Activated CD4-positive, CD25-positive, alpha-beta regulatory T cell treated with anti-CD3 and anti-CD28 coated beads, Interleukin-2, amount 50 U/mL, for 16 hours (primary cell): ENCODE results near the gene BAG5.

Source experiments
- DNase-seq: peaks from one replicate; pipeline ENCODE4 v3.0.0-alpha.2; 2020; ENCODE audit warnings: low read depth, low spot score

Gene BAG5

DNA sequence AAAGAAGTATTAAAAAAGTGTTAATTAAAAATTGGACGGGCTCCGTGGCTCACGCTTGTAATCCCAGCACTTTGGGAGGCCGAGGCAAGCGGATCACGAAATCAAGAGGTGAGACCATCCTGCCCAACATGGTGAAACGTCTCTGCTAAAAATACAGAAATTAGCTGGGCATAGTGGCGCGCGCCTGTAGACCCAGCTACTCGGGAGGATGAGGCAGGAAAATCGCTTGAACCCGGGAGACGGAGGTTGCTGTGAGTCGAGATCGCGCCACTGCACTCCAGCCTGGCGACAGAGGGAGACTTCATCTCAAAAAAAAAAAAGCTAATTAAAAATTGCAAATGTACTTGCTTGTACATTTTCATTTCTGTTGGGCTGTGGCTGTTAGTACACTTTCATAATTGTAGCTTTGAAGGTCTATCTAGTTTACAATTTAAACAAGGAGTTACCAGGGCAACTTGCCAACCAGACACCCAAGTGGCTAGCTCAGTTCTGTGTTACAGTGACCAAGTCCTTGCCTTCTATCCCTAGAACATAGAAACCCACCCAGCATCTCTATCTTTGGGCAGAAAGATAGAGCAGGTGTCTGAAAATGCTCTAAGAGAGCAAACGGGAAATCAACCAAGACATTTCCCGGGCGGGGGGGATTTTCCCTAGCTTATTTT, 1.5 kb upstream of the BAG5 start:
- no peak for DNase-seq

DNA sequence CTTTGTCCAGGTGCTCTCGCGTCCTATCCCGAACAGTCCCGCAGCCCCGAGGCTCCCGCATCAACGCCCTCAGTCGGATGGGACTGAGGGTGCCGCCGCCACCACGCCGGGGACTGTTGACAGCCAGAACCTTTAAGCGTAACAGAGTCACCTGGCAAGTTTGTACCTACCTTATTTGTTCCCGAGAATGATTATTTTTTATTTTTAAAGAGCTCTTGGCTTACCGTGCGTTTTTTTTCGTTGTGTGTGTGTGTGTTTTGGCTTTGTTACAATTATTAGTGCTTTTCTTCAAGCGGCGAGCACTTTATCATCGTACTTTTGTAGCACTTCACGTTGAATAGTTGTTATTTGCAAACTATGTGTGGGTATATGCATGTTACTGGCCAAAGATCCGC, 766 bp upstream of the BAG5 start:
- no peak for DNase-seq

DNA sequence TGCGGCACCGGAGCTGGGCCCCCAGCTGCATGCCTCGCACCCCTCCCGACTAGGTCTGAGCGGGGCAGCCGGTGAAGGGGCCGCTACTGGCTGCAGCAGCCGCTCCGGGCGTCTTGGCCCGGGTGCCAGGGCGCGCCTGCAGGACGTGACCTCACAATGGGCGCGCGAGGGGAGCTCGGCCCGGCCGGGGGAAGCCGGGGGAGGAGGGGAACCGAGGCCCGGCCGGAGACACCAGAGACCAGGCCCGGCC, 353 bp downstream of the BAG5 start:
- DNase-seq = no peak

DNA sequence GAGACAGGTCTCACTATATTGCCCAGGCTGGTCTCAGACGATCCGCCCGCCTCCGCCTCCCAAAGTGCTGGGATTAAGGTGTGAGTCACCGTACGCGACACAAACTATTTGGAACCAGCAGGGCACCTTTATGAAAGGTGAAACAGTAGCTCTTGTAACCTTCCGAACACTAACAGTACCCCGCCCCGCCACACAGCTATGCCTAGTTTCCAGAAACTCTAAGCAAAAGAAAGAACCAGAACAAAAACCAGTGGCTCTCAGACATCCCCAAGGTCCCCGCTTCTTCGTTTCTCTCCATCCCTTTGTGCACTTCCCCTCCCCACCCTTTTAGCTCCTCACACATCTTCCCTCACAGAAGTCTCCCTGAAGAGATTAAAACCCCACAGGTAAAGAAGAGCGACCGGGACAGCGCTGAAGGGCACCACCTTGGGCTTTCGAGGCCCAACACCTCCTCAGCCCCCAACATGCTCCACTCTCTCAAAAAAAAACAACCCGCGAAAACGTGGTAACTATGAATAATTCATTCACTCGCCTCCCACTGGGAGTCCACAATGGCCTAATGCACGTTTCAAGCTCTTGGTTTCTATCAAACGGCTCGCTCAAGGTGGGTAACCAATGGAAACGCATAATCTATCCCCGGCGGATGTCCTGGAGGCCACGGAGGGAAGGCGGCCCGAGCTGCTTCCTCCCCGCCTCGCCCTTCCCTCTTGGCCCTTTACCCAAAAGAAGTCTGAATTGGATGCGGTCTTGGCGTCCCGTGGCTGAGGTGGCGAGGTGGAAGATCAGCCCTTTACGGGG, 877 bp downstream of the BAG5 start:
- DNase-seq = no peak

DNA sequence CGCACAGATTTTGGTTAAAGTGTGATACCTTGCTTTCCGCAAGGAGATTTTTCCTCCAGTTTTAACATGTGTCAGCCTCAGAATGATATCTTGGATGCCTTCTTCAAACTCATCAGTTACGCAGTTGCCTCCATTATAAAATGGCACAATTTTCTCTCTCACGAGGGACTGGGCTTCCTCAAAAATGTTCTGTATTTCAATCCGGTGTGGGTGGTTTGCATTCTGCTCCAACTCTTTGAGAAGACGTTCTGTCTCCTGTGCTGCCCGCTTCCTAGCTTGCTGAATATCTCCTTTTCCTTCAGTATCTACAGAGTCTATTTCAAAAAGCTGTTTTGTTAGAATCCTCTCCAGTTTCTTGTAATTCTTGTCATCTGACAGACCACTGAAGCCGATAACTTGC, 1.8 kb downstream of the BAG5 start:
- DNase-seq = no peak

DNA sequence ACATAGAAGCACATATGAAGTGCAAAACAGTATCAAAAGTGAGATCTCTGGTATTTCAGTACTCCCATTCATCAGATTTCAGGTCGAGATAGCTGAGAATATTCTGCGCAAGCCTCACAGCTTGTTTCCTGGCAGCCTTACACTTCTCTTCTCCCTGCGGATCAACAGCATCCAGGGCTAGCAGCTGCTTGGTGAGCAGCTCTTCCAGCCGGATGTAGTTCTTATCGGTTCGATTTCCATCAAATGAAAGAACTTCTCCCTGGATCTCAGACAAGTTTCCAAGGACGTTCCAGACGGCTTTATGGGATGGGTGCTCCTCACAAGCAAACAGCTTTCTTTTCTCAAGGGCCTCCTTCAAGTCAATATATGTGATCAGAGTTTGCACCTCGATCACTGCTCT, 2.7 kb downstream of the BAG5 start:
- DNase-seq = no peak

DNA sequence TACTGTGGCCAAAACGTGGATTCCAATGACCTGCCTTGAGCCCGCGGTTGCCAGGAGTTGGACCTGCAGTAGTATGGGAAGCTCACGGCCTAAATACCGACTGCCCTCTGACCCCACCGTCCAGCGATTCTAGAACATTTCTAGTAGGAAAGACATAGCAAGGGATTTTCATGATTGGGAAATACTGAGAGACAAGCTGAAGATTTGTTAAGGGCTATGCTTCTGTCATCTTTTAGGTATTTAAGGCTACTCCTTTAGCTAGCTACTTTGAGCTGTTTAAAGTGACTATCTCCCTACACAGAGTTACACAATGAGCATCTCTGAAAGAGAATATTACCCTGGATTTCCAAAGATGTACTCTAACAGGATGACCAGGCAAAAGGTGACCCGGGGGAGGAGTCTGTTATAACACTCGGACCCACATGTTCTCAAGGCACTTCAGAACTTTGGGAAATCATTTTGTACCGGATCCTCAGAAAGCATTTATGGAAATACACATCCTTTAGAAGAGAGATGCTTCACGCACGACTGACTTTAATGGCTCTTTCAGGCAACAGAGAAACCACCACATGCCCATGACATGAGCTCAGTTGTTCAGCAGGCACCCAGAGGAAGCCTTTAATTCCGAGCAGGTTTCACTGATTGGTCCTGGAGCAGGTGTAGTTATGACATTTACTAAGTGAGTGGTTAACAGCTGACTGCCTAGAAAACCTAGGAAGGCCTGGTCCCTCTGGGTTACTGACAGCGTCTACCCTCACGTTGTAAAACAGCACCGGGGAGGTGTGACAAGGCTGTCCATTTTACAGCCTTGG, 4.2 kb downstream of the BAG5 start:
- no peak for DNase-seq

DNA sequence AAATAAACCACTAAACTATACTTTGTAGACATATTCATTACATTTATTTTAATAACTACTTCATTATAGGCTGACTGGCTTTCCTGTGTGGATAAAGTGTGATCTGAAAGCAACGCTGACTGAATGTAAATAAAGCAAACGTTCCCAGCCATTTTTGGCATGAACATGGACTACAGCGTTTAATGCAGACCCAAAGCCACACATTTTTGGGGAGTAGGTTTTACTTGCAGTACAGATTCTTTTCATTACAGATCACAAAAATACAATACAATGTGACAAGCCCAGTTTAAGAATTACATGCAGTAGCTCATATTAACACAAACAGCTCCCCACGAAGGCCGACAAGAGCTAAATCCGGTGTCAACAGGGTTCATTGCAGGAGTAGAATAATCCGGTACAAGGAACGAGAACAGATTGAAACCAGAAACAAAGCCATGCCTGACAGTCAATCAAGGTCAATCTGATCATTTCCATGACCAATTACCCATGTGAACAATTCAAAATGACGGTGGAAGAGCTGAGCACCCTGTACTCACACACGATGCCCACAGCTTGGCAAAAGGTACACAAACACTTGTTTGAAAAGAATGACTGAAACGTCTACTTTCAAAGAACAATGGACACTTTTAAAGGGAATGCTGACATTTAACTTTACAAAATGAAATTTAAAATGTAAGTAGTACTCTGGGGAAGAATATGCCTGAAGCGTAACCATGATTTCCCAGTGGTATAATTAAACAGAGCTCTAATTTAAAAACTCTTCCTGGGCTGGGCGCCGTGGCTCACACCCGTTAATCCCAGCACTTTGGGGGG, 5.3 kb downstream of the BAG5 start:
- DNase-seq = no peak

DNA sequence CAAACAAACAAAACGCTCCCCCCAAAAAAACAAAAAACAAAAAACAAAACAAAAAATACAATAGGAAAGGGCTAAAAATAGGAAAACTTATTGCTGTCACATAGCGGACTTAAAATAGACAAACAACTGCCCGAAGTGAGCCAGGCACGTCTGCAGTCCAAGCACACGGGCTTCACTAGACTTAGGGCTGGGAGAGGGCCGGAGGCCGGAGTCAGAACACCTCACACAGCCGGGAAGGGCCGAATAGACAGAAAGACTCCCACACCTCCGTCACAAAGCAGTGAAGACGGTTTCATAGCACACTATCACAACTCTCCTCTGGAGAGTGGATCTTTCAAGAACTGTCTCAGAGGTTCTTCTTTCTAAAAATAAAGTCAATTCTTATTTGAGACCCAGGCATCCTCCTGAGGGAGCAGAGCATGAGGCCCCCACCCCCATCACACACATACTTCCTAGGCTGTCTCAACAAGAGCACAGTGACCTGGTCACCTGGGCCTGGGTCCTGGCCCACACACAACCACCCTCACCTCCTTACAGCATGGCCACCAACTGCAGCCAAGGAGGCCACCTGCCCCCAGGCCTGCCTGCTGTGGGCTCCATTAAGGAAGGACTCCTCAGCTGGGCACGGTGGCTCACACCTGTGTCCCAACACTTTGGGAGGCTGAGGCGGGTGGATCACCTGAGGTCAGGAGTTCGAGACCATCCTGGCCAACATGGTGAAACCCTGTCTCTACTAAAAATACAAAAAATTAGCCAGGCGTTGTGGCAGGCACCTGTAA, 6.7 kb downstream of the BAG5 start:
- no peak for DNase-seq

DNA sequence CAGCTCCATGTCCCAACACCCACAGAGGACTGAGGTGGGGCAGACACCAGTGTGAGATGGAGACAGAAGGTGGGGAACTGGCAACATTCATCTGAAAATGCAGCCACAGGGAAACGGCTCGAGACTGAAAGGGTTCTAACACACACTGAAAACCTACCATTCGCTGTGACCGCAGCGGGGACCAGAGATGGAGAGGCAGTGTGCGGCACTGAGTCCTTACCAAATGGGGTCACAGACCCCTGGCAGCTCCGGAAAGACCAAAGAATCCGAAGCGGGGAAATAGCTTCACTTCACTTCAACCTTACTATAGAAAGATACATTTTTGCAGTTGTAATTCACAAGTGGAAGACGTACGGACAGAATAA, 9.6 kb downstream of the BAG5 start:
- DNase-seq = no peak

DNA sequence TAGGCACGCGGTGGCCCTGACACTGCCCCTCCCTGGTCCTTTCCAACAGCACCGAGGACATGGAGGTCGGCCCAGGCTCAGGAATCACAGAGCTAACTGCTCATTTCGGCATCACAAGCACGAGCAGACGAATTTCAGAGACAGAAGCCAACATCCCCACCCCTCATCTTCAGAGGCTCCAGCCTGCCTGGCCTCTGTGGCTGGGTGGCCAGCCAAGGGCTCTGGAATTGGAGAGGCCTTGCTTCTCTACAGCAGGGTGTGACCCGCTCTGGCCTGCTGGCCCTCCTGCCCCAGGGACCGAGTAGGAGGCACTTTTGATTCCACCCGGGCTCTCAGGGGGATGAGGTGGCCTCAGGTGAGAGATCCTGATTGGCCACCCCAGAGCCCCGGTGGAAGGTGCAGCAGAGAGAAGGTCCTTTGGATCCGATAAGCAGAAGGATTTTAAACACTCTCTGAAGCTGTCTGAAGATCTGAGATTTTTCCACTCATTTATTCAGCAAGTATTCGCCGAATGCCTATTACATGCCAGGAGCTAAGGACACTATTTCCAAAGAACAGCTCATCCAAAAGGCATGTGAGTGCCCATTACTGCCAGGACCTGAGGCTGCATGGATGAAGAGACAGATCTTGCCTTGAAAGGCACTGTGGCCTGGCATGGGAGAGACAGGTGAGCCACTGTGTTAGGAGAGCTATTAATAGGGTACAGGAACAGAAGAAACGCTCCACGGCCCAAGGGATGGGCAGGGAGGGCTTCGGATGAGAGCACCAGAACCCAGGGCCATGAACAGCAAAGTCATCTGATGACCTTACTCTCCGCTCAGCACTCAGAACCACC, 10.2 kb downstream of the BAG5 start:
- no peak for DNase-seq

DNA sequence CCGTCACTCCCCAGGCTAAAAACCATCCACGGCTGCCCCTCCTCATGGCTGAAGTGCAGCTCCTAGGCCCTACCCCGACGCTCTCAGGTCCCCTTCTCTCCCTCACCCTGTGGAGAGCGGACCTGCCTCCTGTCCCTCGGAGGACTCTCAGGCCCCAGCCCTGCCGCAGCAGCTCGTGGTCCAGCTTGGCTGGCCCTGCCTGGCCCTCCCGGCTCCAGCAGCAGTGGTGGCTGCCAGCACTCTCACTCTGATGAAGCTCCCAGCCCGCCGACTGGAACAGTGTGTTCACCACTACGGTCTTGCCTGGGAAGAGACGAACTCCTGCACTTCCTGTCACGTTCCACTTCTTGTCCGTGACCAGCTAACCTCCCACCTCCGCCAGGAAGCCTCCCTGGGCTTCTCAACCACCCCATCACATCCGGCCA, 11.1 kb downstream of the BAG5 start:
- no peak for DNase-seq

DNA sequence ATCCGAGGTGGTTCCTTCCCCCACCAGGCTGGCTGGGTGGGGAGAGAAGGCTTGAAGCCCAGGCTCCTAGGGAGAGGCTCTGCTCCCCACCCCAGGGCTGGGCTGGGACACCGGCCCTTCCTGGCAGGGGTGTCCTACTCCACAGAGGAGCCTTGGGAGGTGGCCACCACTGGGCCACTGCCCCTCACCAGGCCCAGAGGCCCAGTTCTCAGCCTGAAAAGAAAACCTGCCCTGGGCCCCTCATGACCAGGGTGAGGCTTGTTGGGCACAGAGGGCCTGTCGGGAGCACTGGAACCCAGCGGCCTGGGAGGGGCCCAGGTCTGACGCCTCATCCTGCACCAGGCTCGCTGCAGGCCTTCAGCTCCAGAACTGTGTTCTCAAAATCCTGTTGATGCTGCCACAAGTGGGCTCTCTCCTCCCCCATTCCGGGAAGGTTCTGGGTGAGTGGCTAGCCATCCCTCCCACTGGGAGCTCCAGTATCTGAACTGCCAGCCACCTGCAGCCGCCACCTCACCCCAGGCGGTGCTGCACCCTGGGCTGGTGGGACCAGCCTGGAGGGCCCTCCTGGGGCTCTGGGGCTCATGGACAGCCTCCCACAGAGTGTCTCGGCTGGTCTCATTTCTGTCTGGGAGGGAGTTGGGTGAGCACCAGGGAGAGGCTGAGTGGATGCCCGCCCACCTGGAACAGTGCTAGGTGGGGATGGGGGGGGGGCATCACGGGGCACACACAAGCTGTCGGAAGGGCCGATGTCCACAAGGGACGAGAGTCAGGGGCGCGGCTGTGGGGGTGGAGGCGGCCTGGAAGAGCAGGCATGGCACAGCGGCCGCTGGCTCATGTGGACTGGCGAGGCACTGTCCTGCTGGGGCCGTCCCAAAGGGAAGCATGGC, 11.8 kb downstream of the BAG5 start:
- DNase-seq = no peak

DNA sequence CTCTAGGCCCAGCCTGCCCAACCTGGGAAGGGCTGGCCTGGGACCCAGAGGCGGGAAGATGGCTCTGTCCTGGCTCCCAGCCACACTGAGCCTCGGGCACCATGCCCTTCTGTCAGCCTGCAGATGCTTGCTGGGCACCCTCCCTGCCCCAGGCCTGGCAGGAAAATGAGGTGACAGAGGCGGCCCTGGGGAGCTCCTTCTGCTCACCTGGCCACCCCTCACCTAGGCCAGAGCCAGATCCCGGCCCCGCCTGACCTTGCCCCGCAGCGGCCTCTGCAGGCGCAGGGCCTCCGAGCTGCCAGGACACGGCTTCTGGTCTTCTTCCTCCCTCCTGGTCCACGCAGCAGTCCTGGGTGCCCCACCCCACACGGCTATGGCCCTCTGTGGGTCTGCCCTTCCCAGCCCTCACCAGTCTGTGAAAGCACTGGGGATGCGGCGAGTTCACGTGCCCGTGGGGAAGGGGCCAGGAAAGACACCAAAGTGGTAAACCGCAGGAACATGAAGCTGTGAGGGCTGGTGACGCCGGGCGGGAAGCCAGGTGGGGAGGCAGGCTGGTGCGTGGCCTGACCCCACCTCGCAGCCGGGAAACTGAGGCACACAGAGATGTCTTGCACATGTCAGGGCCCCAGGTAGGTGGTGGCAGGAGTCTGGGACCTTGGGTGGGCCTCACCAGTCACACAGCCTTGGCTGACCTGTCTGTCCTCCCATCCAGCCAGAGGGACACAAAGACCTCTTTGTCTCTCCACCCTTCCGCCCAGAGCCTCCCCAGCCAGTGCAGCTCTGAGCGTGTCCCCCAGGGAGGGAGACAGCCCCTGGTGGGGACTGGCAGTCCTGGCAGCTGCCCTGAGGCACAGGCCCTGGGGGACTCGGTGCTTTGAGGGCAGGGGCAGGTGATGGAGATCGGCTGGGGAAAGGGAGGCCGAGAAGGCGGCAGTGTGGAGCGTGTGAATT, 12.8 kb downstream of the BAG5 start:
- DNase-seq = no peak

DNA sequence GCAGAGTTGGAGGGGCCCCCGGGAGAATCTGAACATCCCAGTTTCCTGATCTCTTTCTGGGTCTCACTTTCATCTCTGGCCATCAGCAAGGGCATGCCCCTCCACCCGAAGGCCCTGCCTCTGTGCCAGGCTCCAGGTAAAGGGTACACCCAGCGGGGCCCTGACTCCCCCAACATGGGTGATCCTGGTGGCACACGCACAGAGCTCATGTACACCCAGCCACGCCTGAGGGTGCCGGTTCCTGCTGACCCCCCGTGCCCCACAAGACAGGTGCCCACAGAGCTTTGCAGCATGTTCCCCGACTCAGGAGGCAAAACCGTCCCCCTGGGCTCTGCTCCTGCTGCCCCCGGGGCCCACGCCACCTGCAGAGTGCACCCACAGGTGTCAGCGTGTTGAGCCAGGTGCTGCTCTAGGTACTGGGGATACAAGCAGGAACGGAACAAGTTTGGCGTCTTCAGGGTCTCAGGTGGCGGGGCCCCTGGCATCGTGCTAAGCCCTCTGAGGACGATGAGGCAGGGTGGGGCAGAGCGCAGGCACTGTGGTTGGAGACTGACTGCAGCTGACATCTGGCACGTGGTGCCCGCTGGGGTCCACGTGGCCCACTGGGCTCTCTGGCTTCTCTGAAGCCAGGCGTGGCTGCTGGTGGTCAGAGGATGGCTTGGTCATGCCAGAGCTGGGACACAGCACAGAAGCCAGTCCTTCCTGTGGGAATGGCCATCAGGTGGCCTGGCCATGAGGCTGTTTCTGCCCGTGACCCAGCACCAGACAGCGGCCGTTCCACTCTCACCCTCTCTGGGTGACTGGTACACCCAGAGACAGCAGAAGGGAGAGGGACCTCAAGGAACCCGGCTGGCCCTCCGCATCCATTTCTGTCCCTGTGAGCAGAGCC, 13.8 kb downstream of the BAG5 start:
- DNase-seq = no peak

DNA sequence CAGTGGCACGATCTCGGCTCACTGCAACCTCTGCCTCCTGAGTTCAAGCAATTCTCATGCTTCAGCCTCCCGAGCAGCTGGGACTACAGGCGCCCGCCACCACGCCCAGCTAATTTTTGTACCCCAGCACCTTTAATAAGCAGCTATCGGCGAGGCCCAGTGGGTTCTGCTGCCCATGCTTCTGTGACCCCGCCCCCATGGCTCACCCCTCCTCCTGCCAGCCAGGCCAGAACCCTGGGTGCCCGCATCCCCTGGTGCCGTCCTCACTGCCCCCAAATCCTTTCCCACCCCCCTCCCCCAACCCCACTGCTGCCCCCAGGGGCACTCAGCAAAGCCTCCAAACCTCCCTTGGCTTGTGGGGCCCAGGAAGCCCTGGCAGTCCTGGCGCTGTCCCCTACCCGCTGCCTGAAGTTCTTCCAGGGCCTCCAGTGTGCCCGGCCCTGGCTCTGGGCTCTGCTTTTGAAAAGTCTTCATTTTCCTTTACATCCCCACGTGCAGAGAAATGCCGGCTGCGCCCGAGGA, 14.5 kb downstream of the BAG5 start:
- DNase-seq = no peak

DNA sequence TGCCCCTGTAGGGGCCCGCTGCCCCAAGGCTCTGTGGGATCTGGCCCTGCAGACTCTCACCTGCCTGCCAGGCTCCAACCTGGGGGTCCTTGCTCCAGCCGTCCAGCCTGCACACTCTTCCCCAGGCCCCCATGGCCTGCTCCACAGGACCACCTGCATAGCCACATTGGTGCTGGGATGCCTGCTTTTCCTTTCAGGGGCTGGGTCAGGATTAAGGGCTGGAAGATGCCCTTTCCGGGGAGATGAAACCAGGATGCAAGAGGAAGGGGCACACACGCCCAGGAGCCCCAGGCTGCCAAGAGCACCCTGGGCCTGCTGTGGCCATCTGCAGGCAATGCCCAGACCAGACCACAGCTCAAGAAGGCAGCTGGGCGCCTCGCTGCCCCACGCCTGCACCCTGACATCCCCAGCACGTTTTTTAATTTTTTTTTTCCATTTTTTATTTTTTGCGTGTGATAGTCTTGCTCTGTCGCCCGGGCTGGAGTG, 15.0 kb downstream of the BAG5 start:
- DNase-seq = no peak
